Stimulated activated CD4-positive, alpha-beta T cell treated with anti-CD3 and anti-CD28 coated beads, Interleukin-4, amount 100 ng/mL, for 4 hours (primary cell): ENCODE results near the gene IL19.
"Not testable (repeated sequence)": the region's sequence is repeated elsewhere in the genome, so short reads cannot be mapped to it uniquely, and the experiment has no call there.

Experiments used
- DNase-seq, 2 experiments: peaks; one replicate each; pipeline ENCODE4 v3.0.0-alpha.2; 2020

IL19 gene

DNA sequence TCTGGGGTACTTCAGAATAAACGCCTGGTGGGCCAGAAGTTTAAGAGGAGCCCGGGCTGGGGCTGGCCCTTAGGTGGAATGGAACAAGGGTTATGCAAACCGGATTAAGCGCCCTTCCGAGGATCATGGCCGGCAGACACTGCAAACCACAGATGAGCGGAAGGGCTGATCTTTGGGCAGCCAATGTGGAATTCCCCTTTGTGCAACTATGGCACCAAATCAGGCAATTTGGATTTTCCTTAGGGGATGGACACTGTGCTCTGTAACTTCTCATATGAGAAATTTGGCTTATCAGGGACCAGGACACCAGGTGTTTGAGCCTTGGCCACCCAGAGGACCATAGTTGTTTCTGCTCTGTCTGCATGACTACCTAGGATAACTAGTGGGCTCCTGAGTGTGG is 7.5 kb downstream of the IL19 start:
- no peak for DNase-seq

DNA sequence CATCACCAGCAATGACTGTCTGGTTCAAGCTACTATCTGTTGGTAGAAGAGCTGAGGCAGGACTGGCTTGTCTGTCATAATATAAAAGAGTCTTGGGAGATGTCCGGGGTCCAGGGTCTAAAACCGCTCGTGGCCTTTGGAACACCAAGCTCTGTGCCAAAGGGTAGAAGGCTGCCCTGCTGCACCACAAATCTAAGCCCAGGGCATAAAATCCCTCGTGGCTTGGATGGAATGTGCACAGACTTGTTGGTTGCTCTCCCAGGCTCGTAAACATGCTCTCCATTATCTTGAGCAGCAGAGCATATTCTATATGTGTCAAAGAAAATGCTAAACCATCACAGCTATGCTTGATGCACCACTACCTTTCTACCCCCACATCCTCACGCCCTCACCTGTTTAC is 8.3 kb downstream of the IL19 start:
- not testable (repeated sequence) for DNase-seq

DNA sequence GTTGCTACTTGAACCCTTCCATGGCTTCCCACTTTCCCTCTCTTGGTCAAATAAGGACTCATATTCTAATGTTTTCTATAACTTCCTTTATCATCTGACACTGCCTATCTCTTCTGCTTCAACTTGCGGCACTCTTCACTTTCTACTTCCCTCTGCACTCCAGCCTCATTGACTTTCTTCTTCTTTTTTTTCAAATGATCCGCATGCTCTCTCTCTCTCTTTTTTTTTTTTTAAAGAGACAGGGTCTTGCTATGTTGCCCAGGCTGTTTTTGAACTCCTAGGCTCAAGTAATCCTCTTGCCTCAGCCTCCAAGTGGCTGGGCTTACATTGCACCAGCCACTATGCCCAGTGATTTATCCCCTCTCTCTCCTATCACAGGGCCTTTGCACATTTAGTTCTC is 9.1 kb downstream of the IL19 start:
- no peak for DNase-seq

GRCh38 chr1:206782448-206782847 is 11.9 kb downstream of the IL19 start:
- no peak for DNase-seq

DNA sequence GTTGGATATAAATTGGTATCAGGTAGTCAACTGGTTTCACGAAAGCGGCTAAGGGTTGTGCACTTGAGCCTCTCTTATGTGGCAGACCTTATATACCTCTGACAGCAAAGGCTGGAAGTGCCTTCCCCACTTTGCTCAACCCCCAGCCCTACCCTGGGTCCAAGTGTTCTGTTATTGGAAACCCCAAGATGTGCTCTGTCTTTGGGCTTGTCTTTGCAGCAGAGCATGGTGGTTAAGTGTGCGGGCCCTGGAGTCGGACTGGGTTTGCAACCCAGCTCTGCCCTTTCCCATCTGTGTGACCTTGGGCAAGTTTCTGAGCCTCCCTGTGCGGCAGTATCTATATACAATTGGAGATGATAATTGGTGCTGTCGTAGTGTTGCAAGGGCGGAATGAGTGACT is 12.9 kb downstream of the IL19 start:
- no peak for DNase-seq

GRCh38 chr1:206784471-206784903 is 13.9 kb downstream of the IL19 start:
- peak; percentile 87 to 94 for DNase-seq

DNA sequence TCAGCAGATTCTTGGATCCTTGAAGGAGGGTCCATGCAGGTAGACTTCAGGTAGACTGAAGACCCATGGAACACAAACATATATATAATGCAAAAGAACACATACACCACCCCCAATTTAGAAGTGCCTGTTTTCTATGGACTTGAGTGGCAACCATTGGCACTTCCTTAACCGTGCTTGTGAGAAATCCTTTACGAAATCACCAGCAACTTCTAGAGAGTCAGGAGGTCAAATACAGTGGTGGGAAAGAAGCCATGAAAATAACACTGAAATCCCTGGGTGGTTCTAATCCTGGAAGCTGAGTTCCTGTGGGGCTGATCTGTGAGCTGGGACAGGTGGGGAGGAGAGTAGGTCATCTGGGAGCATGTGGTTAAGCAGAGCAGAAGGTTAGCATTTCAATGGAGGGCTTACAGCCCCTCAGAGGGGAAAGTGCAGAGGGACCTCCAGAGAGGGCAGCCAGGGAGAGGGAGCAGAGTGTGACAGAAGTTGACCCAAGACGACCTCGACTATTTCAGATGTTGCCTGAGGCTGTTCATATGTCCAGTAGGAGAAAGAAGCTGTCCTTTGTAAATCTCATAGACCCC is 14.7 kb downstream of the IL19 start:
- DNase-seq = no peak

DNA sequence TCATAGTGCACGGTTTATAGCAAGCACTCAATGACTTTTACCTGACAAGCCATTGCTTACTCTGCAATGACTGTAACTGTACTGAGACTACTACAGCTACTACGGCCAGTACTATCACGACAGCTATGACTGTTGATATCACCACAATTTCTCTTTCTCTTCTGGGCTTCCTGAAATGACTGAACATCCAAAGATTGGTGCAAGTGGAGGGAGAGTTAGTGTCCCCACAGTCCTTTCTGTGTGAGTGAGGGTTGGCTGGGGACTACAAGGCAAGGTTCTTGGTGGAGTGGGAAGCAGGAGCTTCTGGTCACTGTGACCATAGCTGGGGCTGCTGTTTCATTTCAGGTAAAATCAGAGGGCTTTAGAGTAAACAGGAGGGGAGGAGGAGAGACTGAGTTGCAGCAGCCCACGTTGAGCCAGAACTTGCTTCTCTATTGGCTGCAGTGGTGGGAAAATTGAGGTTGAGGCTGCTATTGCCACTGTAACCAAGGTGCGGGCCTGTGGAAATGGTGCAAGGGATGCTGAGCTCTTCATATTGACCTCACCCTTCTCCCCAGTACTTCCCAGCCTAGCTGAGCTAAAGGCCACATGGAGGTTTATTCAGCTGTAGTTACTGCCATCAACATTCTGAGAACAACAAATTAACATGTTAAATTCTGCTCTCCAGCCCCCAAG is 15.8 kb downstream of the IL19 start:
- no peak for DNase-seq

- peak in 1 of 2 experiments; percentile 35 for DNase-seq
Observed at GRCh38 chr1:206787891-206788290, 17.3 kb downstream of the IL19 start.

DNA sequence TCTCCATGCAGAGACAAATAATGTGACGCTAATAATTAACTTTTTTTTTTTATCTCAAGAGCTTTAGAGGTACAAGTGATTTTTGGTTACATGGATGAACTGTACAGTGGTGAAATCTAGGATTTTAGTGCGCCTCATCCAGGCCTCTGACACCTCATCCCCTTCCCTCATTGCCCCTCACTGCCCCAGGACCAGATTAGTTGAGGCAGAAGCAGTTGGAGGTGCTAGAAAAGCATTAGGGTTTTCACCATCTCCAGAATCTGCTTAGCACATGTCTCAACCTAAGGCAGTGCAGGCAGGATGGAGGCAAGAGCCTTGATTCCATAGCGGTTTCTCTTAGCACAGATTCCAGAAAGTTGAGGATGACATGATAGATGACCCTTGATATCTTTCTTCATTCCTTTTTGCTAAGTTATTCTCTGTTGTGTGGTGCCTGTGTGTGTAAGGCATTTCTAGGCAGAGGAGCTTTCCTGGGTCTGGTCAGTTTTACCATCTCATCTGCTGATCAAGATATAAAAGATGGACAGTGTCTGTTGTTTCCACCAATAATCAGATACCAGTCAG is 18.0 kb downstream of the IL19 start:
- no peak for DNase-seq

- DNase-seq = no peak
Observed at GRCh38 chr1:206790502-206791250, 20.1 kb downstream of the IL19 start.

DNA sequence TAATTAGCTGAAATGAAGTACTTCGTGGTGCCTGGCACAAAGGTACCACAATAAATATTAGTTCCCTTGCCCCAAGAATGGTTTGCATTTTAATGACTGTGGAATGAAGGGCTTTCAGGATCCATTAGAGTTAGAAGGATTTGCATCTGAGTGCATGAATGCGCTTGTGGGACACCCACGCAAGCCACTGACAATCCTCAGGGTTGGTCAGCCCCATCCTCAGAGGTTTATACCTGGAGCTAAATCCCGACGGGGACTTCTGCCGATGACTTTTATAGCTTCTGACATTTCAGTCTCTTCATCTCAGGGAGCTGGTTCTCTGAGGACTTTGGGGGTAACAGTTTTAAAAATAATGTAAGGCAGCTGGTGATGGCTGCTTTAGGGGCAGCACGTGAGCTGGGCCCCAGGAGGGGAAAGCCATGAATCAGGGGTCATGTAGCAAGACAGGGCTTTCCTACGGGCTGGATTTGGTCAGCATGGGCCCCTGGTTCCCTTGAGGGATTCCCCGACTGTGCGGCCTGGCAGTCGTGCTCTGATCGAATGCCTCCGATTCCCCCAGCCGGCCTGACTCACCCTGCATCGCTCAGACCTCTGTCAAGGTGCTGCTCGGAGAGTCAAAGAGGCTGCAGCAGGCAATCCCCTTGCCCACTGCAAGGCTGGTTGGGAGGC is 22.5 kb downstream of the IL19 start:
- DNase-seq = no peak

DNA sequence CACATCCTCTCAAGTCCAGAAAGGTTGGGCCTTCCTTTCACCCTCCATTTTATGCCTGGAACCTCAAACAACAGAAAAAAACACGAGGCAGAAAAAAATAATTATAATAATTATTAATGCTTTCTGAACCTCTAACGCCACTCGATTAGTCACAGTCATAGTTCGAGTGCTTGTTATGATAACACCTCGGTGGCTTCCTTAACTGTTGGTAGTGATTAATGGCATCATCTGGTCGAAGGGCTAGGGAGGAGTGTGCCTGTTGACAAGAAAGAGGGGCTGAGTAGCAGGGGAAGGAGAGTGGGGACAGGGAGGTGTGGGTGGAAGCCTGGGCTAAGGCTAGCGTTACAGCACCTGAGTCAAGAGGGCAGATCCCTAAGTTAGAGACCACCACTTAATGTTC is 23.0 kb downstream of the IL19 start:
- DNase-seq = no peak

DNA sequence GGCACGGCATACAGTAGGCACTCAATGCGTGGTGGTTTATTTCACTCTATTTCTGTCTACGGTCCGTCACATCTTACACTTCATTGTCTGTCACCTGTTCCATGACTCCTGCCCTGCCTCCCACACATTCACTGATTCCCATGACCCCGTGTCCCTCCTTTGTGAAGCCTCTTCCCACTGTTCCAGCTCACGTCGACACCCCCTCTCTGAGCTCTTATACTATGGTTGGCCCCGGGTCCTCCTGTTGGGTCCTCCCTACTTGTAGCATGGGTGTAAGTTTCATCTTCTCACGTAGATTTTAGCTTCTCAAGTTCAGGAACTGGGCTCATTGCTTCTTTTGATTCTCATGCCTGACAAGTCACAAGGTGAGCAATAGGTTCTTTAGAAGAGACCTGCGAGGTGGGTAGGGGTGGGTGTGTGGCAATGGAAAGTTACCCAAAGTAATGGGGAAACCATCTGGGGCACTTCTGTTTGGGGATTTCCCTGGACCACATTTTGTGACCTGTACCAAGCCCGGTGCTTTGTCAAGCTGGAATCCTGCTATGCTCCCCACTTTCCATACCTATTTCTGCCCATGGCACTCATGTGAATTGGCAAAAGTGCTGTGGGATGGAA is 23.8 kb downstream of the IL19 start:
- peak; percentile 36 to 86 for DNase-seq

DNA sequence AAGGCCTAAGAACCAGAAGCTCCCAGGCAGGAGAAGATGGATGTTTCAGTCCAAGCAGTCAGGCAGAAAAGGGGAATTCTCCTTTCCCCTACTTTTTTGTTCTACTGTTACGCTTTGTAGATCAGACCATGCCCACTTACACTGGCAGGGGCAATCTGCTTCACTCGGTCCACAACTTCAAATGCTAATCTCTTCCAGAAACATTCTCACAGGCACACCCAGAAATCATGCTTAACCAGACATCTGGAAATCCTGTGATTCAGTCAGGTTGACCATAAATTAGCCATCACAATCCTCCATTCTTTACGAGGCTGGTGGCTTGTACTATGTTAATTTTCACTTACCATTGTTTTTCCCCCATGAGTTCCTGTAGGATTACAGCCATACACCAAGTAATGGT is 25.5 kb downstream of the IL19 start:
- no peak for DNase-seq

- no peak for DNase-seq
Observed at GRCh38 chr1:206796981-206797402, 26.4 kb downstream of the IL19 start.

DNA sequence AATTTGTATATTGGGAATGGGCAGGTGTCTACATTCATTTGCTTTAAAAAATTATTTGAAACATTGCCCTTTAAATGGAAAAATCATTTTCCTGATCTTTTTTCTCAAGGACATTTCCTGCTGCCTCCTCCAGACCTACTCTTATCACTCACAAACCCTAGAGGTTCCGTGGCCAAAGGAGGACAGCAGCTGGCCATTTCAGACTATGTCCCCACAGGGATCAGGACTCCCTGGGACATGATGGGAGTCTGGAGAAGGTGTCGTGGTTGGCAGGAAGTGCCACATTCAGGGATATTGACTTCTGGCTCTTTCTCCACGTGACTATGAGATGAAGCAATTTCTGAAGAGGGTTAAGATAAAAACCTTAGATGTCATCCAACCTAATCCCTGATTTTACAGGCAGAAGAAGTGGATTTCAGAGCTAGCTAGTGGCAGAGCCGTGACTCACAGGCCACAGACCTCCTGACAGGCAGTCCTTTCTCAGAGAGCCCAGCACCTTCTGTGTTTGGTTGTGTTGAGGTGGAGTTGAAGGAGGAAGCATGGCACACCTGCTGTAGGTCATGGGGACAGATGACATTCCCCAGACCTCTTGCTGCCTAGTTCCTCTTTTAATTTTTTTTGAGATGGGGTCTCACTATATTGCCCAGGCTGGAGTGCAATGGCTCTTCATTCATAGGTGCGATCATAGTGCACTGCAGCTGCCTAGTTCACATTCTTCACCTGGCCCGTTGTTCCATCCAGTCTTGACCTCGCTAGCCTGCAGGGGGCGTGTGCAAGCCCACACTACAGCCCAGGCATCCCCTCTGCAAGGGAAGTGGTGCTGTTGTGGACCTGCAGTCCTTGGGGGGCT is 27.2 kb downstream of the IL19 start:
- no peak for DNase-seq

GRCh38 chr1:206798384-206798996 is 27.9 kb downstream of the IL19 start:
- no peak for DNase-seq

- DNase-seq = no peak
Observed at GRCh38 chr1:206799311-206799710, 28.7 kb downstream of the IL19 start.

- no peak for DNase-seq
Observed at GRCh38 chr1:206800411-206800810, 29.8 kb downstream of the IL19 start.

GRCh38 chr1:206800891-206801290 is 30.3 kb downstream of the IL19 start:
- no peak for DNase-seq
